ENCODE data around the gene C2CD5.
"Not testable (repeated sequence)": the region's sequence is repeated elsewhere in the genome, so short reads cannot be mapped to it uniquely, and the experiment has no call there.

Gene C2CD5

GRCh38 chr12:22474970-22475720 is 69.2 kb downstream of the C2CD5 start:
- no peak for DNase-seq

- DNase-seq: no peak
Observed at GRCh38 chr12:22473212-22473611, 71.1 kb downstream of the C2CD5 start.

DNA sequence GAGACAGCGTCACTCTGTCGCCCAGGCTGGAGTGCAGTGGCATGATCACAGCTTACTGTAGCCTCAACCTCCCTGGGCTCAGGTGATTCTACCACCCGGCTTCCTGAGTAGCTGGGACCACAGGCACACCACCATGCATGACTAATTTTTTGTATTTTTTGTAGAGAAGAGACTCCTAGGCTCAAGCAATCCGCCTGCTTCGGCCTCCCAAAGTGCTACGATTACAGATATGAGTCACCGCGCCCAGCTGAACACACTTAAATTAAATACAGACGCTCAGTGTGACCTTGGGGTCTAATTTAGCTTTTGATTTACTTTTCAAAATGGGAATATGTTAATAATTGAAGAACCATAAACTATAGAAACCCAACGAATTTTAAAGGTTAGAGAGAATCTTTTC is 77.2 kb downstream of the C2CD5 start:
- no peak for DNase-seq

GRCh38 chr12:22463306-22463705 is 81.0 kb downstream of the C2CD5 start:
- no peak for DNase-seq

GRCh38 chr12:22461786-22462185 is 82.6 kb downstream of the C2CD5 start:
- no peak for DNase-seq

DNA sequence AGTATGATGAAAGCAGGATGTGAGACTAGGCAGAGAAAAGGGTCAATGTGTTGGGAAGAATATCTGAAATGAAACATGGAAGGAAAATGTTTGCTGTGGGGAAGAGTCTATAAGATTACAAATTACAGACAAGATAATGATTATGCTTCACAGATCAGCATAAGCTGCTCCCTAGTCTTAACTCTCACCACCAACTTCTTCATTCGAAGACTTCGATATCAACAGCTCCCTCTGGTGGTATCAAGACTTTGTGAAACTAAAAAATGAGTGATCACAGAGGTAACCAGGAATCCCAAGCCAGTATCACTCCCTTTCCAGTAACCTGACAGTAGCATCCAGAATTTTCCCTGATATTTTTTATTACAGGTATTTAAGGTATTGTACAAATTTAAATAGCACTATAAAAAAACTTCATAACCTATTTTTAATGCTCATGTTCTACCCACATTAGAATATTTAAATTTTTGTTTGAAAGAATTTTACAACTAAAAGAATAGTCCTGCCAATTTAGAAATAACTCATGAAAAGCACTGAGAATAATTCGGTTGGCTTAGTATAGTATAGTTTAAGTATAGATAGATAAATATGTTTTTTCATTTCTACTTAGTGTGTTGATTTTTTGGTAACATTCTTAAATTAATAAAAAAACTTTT is 84.4 kb downstream of the C2CD5 start:
- DNase-seq: no peak

DNA sequence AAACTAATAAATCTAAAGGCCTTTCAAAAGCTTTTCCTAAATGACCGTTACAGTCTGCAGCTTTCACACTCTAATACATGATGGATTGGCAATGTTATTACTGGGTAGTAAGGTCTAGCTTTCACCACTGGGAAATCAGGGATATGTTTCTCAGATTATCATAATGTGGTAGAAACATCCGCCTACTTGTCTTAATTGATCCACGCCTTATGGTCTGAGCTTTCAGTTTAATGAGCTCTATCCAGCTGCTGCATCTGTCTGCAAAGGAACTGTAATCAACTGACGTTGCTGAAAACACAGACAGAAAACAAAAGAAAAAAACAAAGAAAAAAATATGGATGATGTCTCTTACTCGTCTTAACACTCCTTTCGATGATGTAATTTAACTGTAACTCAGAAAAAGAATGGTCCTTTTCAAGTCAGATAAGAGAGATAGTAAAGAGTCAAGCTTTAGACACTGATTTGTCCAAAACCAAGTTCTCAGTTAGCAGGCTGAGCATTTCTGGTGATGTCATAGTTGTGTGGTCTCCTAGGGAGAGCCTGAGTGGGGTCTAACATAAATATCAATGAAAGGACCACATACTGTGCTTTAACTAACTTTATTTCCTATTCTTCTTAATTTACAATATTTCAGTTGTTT is 85.9 kb downstream of the C2CD5 start:
- no peak for DNase-seq

- no peak for DNase-seq
Observed at GRCh38 chr12:22457085-22457484, 87.3 kb downstream of the C2CD5 start.

- no peak for DNase-seq
Observed at GRCh38 chr12:22453511-22453910, 90.8 kb downstream of the C2CD5 start.

- DNase-seq: no peak
Observed at GRCh38 chr12:22447223-22447622, 97.1 kb downstream of the C2CD5 start.

DNA sequence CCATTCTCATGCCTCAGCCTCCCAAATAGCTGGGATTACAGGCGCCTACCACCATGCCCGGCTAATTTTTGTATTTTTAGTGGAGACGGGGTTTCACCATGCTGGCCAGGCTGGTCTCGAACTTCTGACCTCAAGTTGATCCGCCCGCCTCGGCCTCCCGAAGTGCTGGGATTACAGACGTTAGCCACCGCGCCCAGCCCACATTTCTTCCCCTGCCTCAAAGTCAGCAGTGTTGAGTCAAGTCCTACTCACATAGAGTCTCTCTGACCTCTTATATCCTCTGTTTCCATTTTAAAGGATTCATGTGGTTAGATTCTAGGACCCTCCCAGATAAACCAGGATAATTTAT is 100.1 kb downstream of the C2CD5 start:
- not testable (repeated sequence) for DNase-seq

- DNase-seq: no peak
Observed at GRCh38 chr12:22443379-22444316, 100.7 kb downstream of the C2CD5 start.

GRCh38 chr12:22437031-22437806 is 107.1 kb downstream of the C2CD5 start:
- DNase-seq: no peak

GRCh38 chr12:22435583-22435982 is 108.8 kb downstream of the C2CD5 start:
- no peak for DNase-seq

- no peak for DNase-seq
Observed at GRCh38 chr12:22431693-22432251, 112.6 kb downstream of the C2CD5 start.

- DNase-seq: no peak
Observed at GRCh38 chr12:22416801-22417200, 127.5 kb downstream of the C2CD5 start.

- no peak for DNase-seq
Observed at GRCh38 chr12:22415342-22416309, 128.7 kb downstream of the C2CD5 start.

DNA sequence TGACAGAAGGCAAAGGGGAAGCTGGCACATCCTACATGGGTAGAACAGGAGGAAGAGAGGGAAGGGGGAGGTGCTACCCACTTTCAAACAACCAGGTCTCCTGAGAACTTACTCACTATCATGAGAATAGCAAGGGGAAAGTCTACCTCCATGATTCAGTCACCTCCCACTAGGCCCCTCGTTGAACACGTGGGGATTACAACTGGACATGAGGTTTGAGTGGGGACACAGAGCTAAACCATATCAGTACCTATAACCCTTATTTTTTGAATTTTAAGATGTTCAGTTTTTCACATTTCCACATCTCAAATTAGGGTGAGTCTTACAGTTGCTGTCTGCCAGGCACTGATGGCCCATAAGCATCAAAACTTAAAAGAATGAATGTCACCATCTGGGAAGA is 129.6 kb downstream of the C2CD5 start:
- DNase-seq: no peak

DNA sequence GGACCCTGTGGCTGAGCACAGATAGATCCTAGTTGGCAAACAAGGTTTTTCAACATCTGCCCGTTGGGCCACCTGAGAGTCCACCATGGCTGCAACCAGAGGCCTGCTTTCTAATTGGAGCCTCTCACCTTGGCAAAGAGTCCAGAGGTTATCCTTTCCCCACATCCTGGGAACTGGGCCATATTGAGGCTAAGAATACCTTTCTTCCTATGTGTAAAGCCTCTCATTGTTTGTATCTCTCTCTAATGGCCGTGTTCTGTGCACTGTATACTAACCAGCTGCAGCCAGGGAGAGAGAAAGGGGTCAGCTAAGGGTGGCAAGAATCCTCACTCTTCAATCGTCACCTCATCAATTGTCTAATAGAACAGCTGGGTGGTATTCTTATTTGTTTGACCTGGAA is 130.8 kb downstream of the C2CD5 start:
- DNase-seq: no peak

DNA sequence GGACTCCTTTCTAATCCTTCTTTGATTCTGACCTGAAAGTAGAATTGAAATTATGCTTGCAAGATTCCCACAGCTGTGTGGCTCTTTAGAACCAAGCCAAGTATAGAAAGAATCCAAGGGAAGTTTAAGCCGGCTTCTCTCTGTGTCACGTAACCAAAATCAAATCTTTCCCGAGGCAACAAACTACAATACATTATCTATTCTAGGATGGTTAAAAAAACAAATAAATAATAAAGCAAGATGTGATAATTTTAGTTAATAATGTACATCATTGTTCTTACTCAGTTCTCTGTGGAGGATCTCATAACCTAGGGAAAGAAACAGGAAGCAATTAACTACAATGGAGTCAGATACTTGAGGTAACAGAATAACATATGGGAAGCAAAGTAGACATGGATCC is 131.8 kb downstream of the C2CD5 start:
- DNase-seq: no peak

GRCh38 chr12:22410486-22410885 is 133.9 kb downstream of the C2CD5 start:
- DNase-seq: no peak

Data from NCI-H1417 treated with DMSO at 0.1 percent for 48 hours (cell line).